Measurements from ENCODE around the gene RPTOR.

Gene RPTOR

GRCh38 chr17:80850109-80850508, 305.5 kb downstream of the RPTOR start:
- DNase-seq (ENCODE audit: low spot score): no peak

DNA sequence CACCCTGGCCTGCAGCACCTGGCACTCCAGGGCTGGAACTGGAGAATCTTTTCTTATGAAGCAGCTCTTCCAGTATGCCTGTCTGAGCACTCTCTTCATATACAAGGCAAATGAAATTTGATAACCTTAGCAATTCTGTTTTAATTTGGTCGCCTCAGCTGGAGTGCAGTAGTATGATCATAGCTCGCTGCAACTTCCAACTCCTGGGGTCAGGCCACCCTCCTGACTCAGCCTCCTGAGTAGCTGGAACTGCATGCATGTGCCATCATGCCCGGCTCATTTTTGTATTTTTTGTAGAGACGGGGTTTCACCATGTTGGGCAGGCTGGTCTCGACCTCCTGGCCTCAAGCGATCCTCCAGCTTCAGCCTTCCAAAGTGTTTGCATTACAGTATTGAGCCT, 306.2 kb downstream of the RPTOR start:
- DNase-seq (ENCODE audit: low spot score): no peak

- no peak for DNase-seq (ENCODE audit: low spot score)
These were observed 306.8 kb downstream of the RPTOR start for GRCh38 chr17:80851277-80851925.

DNA sequence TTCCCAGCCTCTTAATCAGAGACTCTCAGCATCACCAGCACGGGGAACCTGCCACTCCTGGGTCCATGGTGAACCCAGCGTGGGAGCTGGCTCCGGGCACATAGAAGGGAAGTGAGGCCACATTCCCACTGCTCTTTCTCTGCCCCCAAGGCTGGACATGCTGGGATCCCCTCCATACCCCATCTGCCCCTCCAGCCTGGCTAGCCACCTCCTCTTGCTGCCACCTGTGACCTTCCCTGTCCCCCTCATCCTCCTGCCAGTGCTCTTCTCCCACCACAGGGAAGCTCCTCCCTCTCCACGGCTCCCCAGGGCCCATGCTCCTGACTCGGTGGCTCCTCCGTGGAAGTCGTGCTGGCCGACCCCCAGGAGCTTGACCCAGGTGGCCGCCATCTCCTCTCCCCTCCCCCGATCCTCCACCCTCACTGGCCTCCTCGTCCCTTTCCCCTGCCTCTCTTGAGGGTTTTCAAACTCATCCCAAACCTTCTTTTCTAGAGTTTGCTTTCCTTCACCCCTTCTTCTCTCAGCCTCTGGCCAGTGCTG, 307.9 kb downstream of the RPTOR start:
- no peak for DNase-seq (ENCODE audit: low spot score)

GRCh38 chr17:80853076-80853475, 308.4 kb downstream of the RPTOR start:
- no peak for DNase-seq (ENCODE audit: low spot score)

DNA sequence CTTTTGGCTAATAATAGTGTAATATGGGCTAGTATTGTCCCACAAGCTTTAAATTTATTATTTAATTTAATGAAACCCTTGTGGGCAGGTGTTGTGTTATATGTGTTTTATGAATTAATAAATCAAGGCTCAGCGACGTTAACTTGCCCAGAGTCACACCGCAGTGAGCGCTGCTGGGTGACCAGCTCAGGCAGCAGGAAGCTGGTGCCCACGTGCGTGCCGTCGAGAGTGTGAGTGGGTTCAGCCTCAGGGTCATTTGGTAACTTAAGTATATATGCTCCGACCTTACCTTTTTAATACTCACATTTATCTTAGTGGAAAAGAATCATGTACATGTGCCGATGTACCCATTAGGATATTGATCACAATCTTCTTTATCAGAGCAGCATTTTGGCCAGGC, 309.6 kb downstream of the RPTOR start:
- no peak for DNase-seq (ENCODE audit: low spot score)

GRCh38 chr17:80855196-80855947, 310.7 kb downstream of the RPTOR start:
- no peak for DNase-seq (ENCODE audit: low spot score)

DNA sequence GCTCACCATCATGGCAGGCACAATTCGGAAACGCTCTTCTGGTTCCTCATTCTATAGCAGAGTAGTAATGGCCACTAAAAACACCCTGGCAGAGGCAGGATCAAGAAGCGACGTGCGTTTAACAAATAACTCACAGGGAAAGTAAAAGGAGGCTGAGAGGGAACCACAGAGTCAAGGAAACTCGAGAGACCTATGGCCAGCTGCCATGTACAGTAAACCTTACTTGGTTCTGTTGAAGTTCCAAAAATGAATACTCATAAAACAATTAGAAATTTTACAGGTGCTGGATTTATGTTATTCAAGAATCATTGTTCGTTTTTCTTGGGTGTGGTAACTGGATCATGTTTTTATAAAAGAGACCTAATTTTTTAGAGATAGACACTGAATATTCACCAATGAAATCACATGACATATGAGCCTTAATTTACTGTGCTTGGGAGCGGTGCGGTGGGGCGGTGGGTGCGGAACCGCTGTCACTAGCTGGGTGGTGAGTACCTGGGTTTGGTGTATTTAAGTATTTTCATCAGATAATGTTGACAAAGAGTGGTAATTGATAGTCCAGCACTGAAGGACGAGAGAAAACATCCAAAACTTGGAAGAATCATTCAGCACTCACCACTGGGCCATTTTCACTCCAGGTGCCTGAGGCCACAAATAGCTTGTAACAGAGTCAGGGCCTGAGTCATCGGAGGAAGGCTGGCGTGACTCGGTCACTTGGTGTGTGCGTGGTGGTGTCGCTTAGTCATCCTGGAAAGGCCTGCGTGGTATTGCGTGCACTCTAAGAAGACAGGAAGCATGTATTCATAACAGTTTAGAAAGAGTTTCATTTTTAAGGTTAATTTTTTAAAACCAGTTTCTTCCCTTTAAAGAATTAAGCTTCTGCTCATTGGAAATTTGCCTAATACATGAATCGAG, 311.6 kb downstream of the RPTOR start:
- DNase-seq (ENCODE audit: low spot score): peak; percentile 74

DNA sequence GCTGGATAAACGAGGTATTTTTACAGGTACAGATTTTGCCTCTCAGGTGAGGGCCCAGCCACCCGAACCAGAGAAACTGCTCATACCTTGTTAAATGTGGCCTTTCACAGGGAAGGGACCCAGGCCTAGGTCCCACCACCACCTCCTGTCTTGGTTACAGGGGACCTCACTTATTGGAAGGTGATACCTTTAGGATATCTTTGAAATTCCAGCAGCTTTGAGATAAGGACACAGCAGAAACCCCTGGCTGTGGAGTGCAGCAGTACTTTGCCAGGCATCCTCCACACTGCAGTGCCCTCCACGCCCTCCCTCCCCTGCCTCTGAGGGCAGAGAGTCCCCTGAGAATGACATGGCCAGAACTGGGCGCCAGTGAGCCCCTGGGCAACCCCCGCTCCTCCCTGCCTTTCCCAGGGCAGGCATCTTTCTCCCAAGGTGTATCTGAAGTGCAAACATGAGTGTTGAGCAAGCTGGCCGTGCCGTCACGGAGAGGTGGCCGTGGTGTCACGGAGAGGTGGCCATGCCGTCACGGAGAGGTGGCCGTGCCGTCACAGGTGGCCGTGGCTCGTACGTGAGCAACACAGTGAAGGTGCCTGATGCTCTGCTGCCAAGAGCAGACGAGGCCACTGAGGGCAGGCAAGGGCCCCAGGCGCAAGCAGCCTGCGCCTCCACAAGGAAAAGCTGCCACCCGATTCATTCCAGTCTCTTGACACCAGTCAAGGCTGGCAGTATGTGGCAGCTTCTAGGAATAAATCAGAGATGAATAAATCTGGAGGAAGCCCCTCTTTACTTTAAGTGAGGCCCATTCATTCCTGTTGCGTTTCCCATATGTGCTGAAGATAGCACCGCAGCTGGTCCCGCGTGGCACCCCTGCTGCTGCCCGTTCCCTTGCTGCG, 312.5 kb downstream of the RPTOR start:
- no peak for DNase-seq (ENCODE audit: low spot score)

GRCh38 chr17:80857756-80858171, 313.1 kb downstream of the RPTOR start:
- no peak for DNase-seq (ENCODE audit: low spot score)

GRCh38 chr17:80858301-80859001, 313.8 kb downstream of the RPTOR start:
- no peak for DNase-seq (ENCODE audit: low spot score)

GRCh38 chr17:80859002-80859941, 314.6 kb downstream of the RPTOR start:
- DNase-seq (ENCODE audit: low spot score): peak; percentile 11

- no peak for DNase-seq (ENCODE audit: low spot score)
These were observed 315.5 kb downstream of the RPTOR start for GRCh38 chr17:80860101-80860671.

- no peak for DNase-seq (ENCODE audit: low spot score)
These were observed 316.2 kb downstream of the RPTOR start for GRCh38 chr17:80860703-80861417.

- no peak for DNase-seq (ENCODE audit: low spot score)
These were observed 316.8 kb downstream of the RPTOR start for GRCh38 chr17:80861418-80861815.

DNA sequence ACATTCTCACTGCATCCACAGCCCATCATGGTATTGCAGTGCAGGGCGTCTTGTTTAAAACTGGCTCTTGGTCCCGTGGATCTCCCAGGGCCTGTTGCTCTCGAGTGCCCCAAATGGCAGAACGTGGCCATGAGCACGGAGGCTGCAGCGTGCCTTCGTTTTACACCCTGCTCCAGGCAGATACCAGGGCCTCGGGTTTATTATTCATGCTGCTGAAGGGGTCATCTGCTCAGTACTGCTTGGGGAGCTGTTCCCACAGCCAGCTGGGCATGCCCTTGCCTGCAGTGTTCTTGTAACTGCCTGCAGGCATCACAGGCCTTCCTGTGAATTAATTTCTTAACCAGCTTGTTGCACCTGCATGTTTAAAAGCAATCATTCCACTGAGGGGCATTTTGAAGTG, 317.3 kb downstream of the RPTOR start:
- DNase-seq (ENCODE audit: low spot score): no peak

- DNase-seq (ENCODE audit: low spot score): no peak
These were observed 317.9 kb downstream of the RPTOR start for GRCh38 chr17:80862481-80862961.

DNA sequence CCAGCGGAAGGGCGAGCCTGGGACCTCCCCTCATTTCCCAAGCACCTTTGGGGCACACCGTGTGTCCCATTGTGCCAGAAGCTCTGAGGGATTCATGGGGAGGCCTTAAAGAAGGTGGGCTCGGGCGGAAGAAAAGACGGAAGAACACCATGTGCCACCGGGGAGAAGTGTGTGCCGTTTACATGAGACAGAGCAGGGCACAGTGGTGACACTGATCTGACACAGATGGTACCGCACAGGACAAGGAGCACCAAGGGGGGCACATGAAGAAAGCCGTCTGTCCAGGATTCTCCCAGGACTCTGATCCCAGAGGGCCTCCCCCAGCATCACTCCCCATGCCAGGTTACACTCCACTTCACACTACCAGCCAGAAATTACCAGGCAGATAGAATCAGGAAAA, 318.3 kb downstream of the RPTOR start:
- no peak for DNase-seq (ENCODE audit: low spot score)

All from hematopoietic multipotent progenitor cell treated with erythropoietin and hydrocortisone succinate and interleukin-3 and kit ligand, for 15 days (in vitro differentiated cells).